Transverse colon (tissue), 4 donors: ENCODE data around the gene AMD1. TPM values are rescaled to one million over a fixed set of nuclear protein-coding genes. Genes with fewer than 3 reads are reported as not detected.

Source experiments
- DNase-seq: peaks from one replicate; pipeline ENCODE4 v3.0.0-alpha.2; 2019
- H3K27ac ChIP-seq, 4 donors: fragments of 200-600 bp; sonication (generic); 2 replicates each; pipeline ENCODE4 v1.5.1; 2016 to 2018; ENCODE audit warnings: inconsistent platforms in 4 of 4
- H3K27me3 ChIP-seq: fragments of 200-600 bp; sonication (generic); 2 replicates; pipeline ENCODE4 v1.5.1; 2017; ENCODE audit warnings: inconsistent platforms
- H3K36me3 ChIP-seq, 4 donors: fragments of 200-600 bp; sonication (generic); 2 replicates each; pipeline ENCODE4 v1.5.1; 2017 to 2019; ENCODE audit warnings: inconsistent platforms in 4 of 4
- H3K4me1 ChIP-seq, 4 donors: fragments of 200-600 bp; sonication (generic); 2 replicates each; pipeline ENCODE4 v1.5.1; 2017 to 2020; ENCODE audit warnings: inconsistent platforms in 4 of 4
- H3K4me3 ChIP-seq, 4 donors: fragments of 200-600 bp; sonication (generic); 1 replicate in 1 of 4; 2 replicates in 3 of 4; pipeline versions ENCODE4 v1.5.1 to v1.6.1; 2017 to 2019; ENCODE audit warnings: inconsistent platforms in 4 of 4
- H3K9me3 ChIP-seq, 2 donors: fragments of 200-600 bp; sonication (generic); 2 replicates each; pipeline ENCODE4 v1.5.1; 2017 to 2019; ENCODE audit warnings: inconsistent platforms in 2 of 2
- CTCF ChIP-seq, 5 experiments: fragments of 200-600 bp in 3 of 5; fragments of 450-650 bp in 2 of 5; sonication (generic) in 3 of 5; IDR thresholded peaks; 1 replicate in 2 of 5; 2 replicates in 3 of 5; pipeline ENCODE4 v1.5.1; 2016 to 2017; ENCODE audit warnings: antibody characterized with exemption in 5 of 5, inconsistent platforms in 3 of 5, mild to moderate bottlenecking in 2 of 5, moderate library complexity in 1 of 5
- EP300 ChIP-seq: sonication (generic); formaldehyde crosslinking; IDR thresholded peaks from one replicate; pipeline ENCODE4 v1.6.1; 2017; ENCODE audit warnings: antibody characterized with exemption, low read depth
- POLR2A ChIP-seq: fragments of 450-650 bp; IDR thresholded peaks from one replicate; pipeline ENCODE4 v1.6.1; 2016; ENCODE audit warnings: antibody characterized with exemption, mild to moderate bottlenecking, moderate library complexity
- POLR2AphosphoS5 ChIP-seq, 3 donors: sonication (generic); formaldehyde crosslinking; IDR thresholded peaks; one replicate each; pipeline ENCODE4 v1.6.1; 2016; ENCODE audit warnings: antibody characterized with exemption in 3 of 3
- WGBS, 2 donors: methylation state at CpG; one replicate each; pipeline ENCODE4 v1.1.5; 2018; ENCODE audit warnings: low coverage in 1 of 2; 5-methylcytosine and 5-hydroxymethylcytosine counted together
- in situ Hi-C, 4 donors: fragments of 200-750 bp; cut with MboI; loops; one replicate each; pipeline versions ENCODE4 v1.15.0 to v1.15.1; 2017; ENCODE audit warnings: low sequenced_read_pairs in 3 of 4, low pct_ligation_motif_present in 1 of 4, low pct_unique_long_range_greater_than_20kb in 1 of 4
- intact Hi-C: fragments of 100-400 bp; cut with DNase I; formaldehyde crosslinking; loops from one replicate; pipeline ENCODE4 v1.15.1; 2023; ENCODE audit warnings: low total_unique reads
- total RNA-seq, 4 donors: library from RNA; depleted of rRNA; stranded (reverse); fragments of >200 nt; gene quantifications; one replicate each; pipeline ENCODE4 v1.1.0, GENCODE V29; 2016

AMD1 gene
- total RNA-seq, 4 donors from 2014 or later = 50.7 to 86.4 (median 75.1) TPM

GRCh38 chr6:110882824-110883554 lies 8.4 kb downstream of the AMD1 start:
- in situ Hi-C loops = loop anchor here in 1 of 4 donors (10.0 kb wide), 1 partner anchor 58 kb away; no protein-coding TSS in a partner anchor
- no peaks in the 10 kb centered on the region for H3K9me3 ChIP-seq
- intact Hi-C loops = no loop called here
- H3K27me3 ChIP-seq = no peaks in the 10 kb centered on the region
- no peak overlapping the region for H3K4me3 ChIP-seq
- no peak for DNase-seq
- 53 to 66% methylated on average over 2 of the region's 2 CpGs for WGBS, 2 donors
- H3K27ac ChIP-seq = no peak overlapping the region
- TF ChIP-seq POLR2AphosphoS5 (IDR thresholded peaks at IDR 0.05) (no peak), POLR2A (no peak), EP300 (no peak), CTCF (IDR thresholded peaks at IDR 0.05) (no peak)
- H3K4me1 ChIP-seq = peaks cover 25 to 75% (median 51%) of the 10 kb centered on the region in 4 donors
- H3K36me3 ChIP-seq = no peaks in the 10 kb centered on the region

GRCh38 chr6:110884321-110884720 lies 9.7 kb downstream of the AMD1 start:
- Histone ChIP-seq H3K4me1 (peaks cover 23 to 67% (median 38%) of the 10 kb centered on the region in 4 donors), H3K36me3 (no peaks in the 10 kb centered on the region), H3K4me3 (no peak overlapping the region), H3K9me3 (no peaks in the 10 kb centered on the region), H3K27ac (no peak overlapping the region), H3K27me3 (no peaks in the 10 kb centered on the region)
- in situ Hi-C loops = loop anchor here in 1 of 4 donors (10.0 kb wide), 1 partner anchor 60 kb away; no protein-coding TSS in a partner anchor
- TF ChIP-seq POLR2A (no peak), CTCF (IDR thresholded peaks at IDR 0.05) (no peak), EP300 (no peak), POLR2AphosphoS5 (IDR thresholded peaks at IDR 0.05) (no peak)
- DNase-seq = no peak
- 81 to 89% methylated on average over 3 of the region's 3 CpGs for WGBS, 2 donors
- intact Hi-C loops = no loop called here

GRCh38 chr6:110885526-110885925 lies 10.9 kb downstream of the AMD1 start:
- Histone ChIP-seq H3K36me3 (peaks cover 0 to 7% (median 2%) of the 10 kb centered on the region in 4 donors), H3K4me3 (no peak overlapping the region), H3K27me3 (no peaks in the 10 kb centered on the region), H3K27ac (no peak overlapping the region), H3K4me1 (peaks cover 23 to 55% (median 29%) of the 10 kb centered on the region in 4 donors), H3K9me3 (no peaks in the 10 kb centered on the region)
- no peak for DNase-seq
- intact Hi-C loops = no loop called here
- WGBS, 2 donors = 89 to 100% methylated on average over 1 to 4 of the region's 4 CpGs
- no peak for TF ChIP-seq EP300
- no peak for TF ChIP-seq POLR2A
- no peak for TF ChIP-seq POLR2AphosphoS5 (IDR thresholded peaks at IDR 0.05)
- TF ChIP-seq CTCF (IDR thresholded peaks at IDR 0.05) = no peak
- in situ Hi-C loops = loop anchor here in 1 of 4 donors (10.0 kb wide), 1 partner anchor 61 kb away; no protein-coding TSS in a partner anchor

GRCh38 chr6:110886555-110887167 lies 12.1 kb downstream of the AMD1 start:
- Histone ChIP-seq H3K9me3 (no peaks in the 10 kb centered on the region), H3K4me1 (peaks cover 18 to 43% (median 21%) of the 10 kb centered on the region in 4 donors), H3K4me3 (no peak overlapping the region), H3K27ac (no peak overlapping the region), H3K27me3 (no peaks in the 10 kb centered on the region), H3K36me3 (peaks cover 0 to 17% (median 7%) of the 10 kb centered on the region in 4 donors)
- TF ChIP-seq POLR2A (no peak), EP300 (no peak), POLR2AphosphoS5 (IDR thresholded peaks at IDR 0.05) (no peak), CTCF (IDR thresholded peaks at IDR 0.05) (no peak)
- 67 to 74% methylated on average over 3 to 7 of the region's 7 CpGs for WGBS, 2 donors
- in situ Hi-C loops (loop anchor here in 1 of 4 donors (10.0 kb wide), 1 partner anchor 62 kb away; no protein-coding TSS in a partner anchor), intact Hi-C loops (no loop called here)
- no peak for DNase-seq
